Measurements from ENCODE around the gene TMEM184B. TPM values are rescaled to one million over a fixed set of nuclear protein-coding genes. Genes with fewer than 3 reads are reported as not detected.
"Not testable (repeated sequence)": the region's sequence is repeated elsewhere in the genome, so short reads cannot be mapped to it uniquely, and the experiment has no call there.

TMEM184B gene
- total RNA-seq, 2 donors from 2014 or later: 76.0 to 137 TPM

DNA sequence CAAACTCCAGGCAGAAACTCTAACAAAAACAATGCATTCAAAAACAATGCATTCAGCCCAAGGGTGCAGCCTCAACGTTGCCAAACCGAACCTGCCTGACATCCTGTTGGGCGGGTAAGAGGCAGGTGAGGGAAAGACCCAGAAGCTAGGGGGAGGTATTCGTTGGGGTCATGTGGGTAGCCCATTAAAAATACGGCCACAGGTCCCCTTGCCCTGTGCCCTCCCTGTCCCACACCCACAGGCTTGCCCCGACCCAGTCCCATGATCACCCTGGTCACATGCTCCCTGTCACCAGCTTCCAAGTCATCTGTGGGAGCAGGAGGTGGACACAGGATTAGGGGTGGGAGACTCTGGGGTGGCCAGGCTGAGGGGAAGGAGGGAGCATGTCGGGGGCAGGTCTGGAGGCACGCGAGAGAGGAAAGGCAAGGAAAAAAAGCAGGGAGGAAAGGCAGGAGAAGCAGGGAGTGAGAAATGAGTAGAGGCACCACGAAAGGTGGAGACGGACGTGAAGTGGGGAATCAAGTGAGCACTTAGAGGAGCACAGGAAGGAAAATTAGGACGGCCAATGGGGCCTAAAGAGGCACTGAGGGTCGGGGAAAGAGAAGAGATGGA, 91.9 kb downstream of the TMEM184B start:
- intact Hi-C loops (cut with DNase I): no loop called here
- peak; percentile 37 for DNase-seq (ENCODE audit: low spot score)
- 16% methylated on average over 14 of the region's 14 CpGs for WGBS
- Histone ChIP-seq H3K4me1 (replicated peaks) (peaks cover 22% of the 10 kb centered on the region), H3K9me3 (no peaks in the 10 kb centered on the region), H3K27me3 (replicated peaks; ENCODE audit: insufficient read depth) (no peaks in the 10 kb centered on the region), H3K27ac (peak overlapping the region; percentile 95 to 99), H3K4me3 (peak overlapping the region; percentile 36 to 53), H3K36me3 (no peaks in the 10 kb centered on the region)
- TF ChIP-seq CTCF (IDR thresholded peaks at IDR 0.05) (peak in 1 of 4 experiments; percentile 4), POLR2AphosphoS5 (IDR thresholded peaks at IDR 0.05) (peak; percentile 53), POLR2A (IDR thresholded peaks at IDR 0.05) (no peak)

GRCh38 chr22:38178605-38178937, 94.2 kb downstream of the TMEM184B start:
- peak overlapping the region; percentile 95 to 99 for H3K27ac ChIP-seq
- intact Hi-C loops (cut with DNase I): loop anchor here (10.0 kb wide), 1 partner anchor 64 kb away; the partner anchor contains the start of gene BAIAP2L2
- not testable (repeated sequence) for H3K27me3 ChIP-seq (replicated peaks; ENCODE audit: insufficient read depth); H3K4me3 ChIP-seq; H3K36me3 ChIP-seq; H3K9me3 ChIP-seq; DNase-seq (ENCODE audit: low spot score)
- peaks cover 22% of the 10 kb centered on the region for H3K4me1 ChIP-seq (replicated peaks)
- WGBS: 96% methylated on average over 7 of the region's 7 CpGs

- 39% methylated on average over 14 of the region's 15 CpGs for WGBS
Measured at GRCh38 chr22:38177926-38178604, 94.7 kb downstream of the TMEM184B start.

GRCh38 chr22:38177571-38177925, 95.3 kb downstream of the TMEM184B start:
- H3K4me1 ChIP-seq (replicated peaks): peaks cover 22% of the 10 kb centered on the region
- not testable (repeated sequence) for DNase-seq (ENCODE audit: low spot score); H3K9me3 ChIP-seq; H3K4me3 ChIP-seq; H3K27me3 ChIP-seq (replicated peaks; ENCODE audit: insufficient read depth); H3K36me3 ChIP-seq
- peak overlapping the region; percentile 95 to 99 for H3K27ac ChIP-seq
- WGBS: 66% methylated on average over 9 of the region's 9 CpGs
- intact Hi-C loops (cut with DNase I): loop anchor here (10.0 kb wide), 1 partner anchor 63 kb away; the partner anchor contains the start of gene BAIAP2L2

More at GRCh38 chr22:38177926-38178604, 94.7 kb downstream of the TMEM184B start:
- peak; percentile 86 for DNase-seq (ENCODE audit: low spot score)
- TF ChIP-seq POLR2A (IDR thresholded peaks at IDR 0.05): peak; percentile 31
- TF ChIP-seq CTCF (IDR thresholded peaks at IDR 0.05): no peak
- peak; percentile 99 for TF ChIP-seq POLR2AphosphoS5 (IDR thresholded peaks at IDR 0.05)
- Histone ChIP-seq H3K27ac (peak overlapping the region; percentile 95 to 99), H3K4me1 (replicated peaks) (peaks cover 22% of the 10 kb centered on the region), H3K9me3 (no peaks in the 10 kb centered on the region), H3K4me3 (no peak overlapping the region), H3K27me3 (replicated peaks; ENCODE audit: insufficient read depth) (no peaks in the 10 kb centered on the region), H3K36me3 (no peaks in the 10 kb centered on the region)
- intact Hi-C loops (cut with DNase I): loop anchor here (10.0 kb wide), 1 partner anchor 63 kb away; the partner anchor contains the start of gene BAIAP2L2

- WGBS: 97% methylated on average over 4 of the region's 4 CpGs
- H3K9me3 ChIP-seq: no peaks in the 10 kb centered on the region
- intact Hi-C loops (cut with DNase I): loop anchor here (10.0 kb wide), 1 partner anchor 62 kb away; the partner anchor contains the start of gene BAIAP2L2
- TF ChIP-seq CTCF (IDR thresholded peaks at IDR 0.05): no peak
- TF ChIP-seq POLR2AphosphoS5 (IDR thresholded peaks at IDR 0.05): no peak
- TF ChIP-seq POLR2A (IDR thresholded peaks at IDR 0.05): no peak
- DNase-seq (ENCODE audit: low spot score): no peak
- no peak overlapping the region for H3K4me3 ChIP-seq
- H3K27ac ChIP-seq: peak overlapping the region; percentile 95 to 99
- no peaks in the 10 kb centered on the region for H3K27me3 ChIP-seq (replicated peaks; ENCODE audit: insufficient read depth)
- H3K36me3 ChIP-seq: no peaks in the 10 kb centered on the region
- H3K4me1 ChIP-seq (replicated peaks): peaks cover 22% of the 10 kb centered on the region
Measured at GRCh38 chr22:38177044-38177443, 95.8 kb downstream of the TMEM184B start.

Data from prostate gland (tissue), 2 donors.